ENCODE results near the gene EME1. TPM values are rescaled to one million over a fixed set of nuclear protein-coding genes. Genes with fewer than 3 reads are reported as not detected.
"Not testable (repeated sequence)": the region's sequence is repeated elsewhere in the genome, so short reads cannot be mapped to it uniquely, and the experiment has no call there.

Gene EME1, protein sequence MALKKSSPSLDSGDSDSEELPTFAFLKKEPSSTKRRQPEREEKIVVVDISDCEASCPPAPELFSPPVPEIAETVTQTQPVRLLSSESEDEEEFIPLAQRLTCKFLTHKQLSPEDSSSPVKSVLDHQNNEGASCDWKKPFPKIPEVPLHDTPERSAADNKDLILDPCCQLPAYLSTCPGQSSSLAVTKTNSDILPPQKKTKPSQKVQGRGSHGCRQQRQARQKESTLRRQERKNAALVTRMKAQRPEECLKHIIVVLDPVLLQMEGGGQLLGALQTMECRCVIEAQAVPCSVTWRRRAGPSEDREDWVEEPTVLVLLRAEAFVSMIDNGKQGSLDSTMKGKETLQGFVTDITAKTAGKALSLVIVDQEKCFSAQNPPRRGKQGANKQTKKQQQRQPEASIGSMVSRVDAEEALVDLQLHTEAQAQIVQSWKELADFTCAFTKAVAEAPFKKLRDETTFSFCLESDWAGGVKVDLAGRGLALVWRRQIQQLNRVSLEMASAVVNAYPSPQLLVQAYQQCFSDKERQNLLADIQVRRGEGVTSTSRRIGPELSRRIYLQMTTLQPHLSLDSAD
- total RNA-seq: 10 to 100 TPM; 25.1 to 26.1 TPM

DNA sequence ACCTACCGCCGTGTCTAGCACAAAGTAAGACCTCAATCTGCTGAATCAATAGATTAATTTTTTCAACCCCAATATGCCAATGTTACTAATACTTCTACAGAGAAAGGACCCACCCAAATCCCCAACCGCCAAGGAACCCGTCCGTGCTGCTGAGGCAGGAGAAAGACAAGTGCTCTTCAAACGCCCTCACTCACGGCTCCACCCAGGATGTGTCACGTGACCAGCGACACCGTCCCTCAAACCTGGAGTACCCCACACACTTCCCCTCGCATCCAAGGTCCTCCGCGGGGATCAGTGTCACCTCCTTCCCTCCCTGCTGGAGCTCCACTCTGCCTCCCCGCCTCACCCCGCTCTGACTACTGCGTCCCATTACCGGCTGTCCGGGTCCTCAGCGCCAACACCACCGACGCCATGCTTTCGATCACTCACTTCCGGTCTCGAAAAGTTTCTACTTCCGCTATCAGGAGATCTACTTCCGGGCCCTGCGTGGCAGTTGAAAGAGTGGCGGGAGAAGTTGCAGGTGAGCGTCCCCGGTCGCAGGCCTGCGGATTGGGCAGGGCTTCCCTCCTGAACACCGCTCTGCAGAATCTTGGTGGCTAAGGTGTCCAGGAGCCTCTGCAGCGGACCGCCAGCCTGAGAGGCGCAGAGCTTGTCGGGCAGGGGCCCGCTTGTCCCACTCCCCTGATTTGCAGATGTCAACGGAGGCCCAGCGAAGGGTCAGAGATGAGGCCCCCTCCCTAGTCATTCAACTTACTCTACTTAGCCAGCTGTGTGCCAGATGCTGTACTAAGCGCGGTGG, at the start of gene EME1, which contains the start of gene MRPL27:
EME1 (plus strand) TSS at position 472 of the 799 bp plus-strand sequence. CDS start 1,980 bp downstream, outside the sequence.
MRPL27 (minus strand) TSS at position 427 of the 799 bp plus-strand sequence; CDS start at position 413, 14 bp downstream.
- H3K4me3 Mint-ChIP-seq: peak within 1 kb of the TSS; percentile 97
- H3K27me3 Mint-ChIP-seq: no peaks in the 10 kb centered on the region
- CTCF ChIA-PET: interaction anchor here (0.9 to 4.4 kb wide), 5 partner anchors 11 to 107 kb away, joined by 3 to 40 read pairs (median 3); partner anchors contain the start of gene LRRC59

DNA sequence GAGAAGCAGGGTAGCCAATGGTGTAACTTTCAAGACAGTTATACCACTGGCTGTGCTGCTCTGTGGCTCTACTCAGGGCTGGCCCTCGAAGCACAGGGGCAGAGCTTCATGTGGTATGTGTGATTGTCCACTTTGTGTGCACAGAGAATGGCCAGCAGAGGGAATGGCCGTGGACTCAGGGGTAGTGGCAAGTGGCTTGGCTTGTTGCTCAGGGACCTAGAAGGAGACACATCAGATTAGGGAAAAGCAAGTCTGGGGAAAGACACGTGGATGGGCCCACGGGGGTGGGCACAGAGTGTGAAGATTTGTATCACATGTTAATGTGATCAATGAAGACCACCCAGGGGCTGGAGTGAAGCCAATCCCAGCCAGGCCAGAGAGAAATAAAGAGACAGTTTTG, 47.1 kb upstream of the EME1 start:
- Mint-ChIP-seq H3K27me3 (no peaks in the 10 kb centered on the region), H3K9me3 (no peaks in the 10 kb centered on the region), H3K4me3 (no peak overlapping the region), H3K4me1 (peaks cover 10% of the 10 kb centered on the region), H3K36me3 (ENCODE audit: low read depth) (no peaks in the 10 kb centered on the region), H3K27ac (no peak overlapping the region)
- POLR2A ChIA-PET: no interaction called here
- DNase-seq: no peak
- CTCF ChIA-PET: no interaction called here

More for the DNA sequence above, at the start of gene EME1, which contains the start of gene MRPL27:
- Mint-ChIP-seq H3K36me3 (ENCODE audit: low read depth) (peaks cover 66% of the 10 kb centered on the region), H3K4me1 (peaks cover 39% of the 10 kb centered on the region), H3K27ac (peak within 1 kb of the TSS; percentile 97), H3K9me3 (no peaks in the 10 kb centered on the region)
- peak; percentile 89 for DNase-seq
- POLR2A ChIA-PET: interaction anchor here (0.7 to 9.4 kb wide), 15 partner anchors 10 to 336 kb away, joined by 3 to 142 read pairs (median 7); partner anchors contain the start of genes ACSF2, ANKRD40, LRRC59 and XYLT2

DNA sequence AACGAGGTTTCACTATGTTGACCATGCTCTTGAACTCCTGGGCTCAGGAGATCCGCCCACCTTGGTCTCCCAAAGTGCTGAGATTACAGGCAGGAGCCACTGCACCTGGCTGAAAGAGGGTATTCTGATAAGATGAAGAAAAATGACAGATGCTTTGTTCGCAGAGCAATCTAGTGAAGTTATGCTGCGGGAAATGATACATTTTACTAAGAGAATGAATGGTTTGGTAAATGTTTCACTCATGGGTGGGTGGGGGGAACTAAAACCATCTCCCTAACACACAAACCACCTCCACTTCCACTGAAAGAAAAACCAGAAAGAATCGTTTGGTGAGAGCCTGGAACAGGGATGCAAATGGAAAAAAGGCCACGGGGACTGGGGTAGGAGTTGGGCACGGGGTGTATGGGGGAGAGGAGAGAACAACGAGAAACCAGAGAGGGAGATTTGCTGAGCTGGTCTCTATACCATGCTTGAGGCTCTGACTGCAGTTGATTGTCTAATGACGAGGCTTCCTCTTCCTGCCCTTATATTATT, 46.1 kb upstream of the EME1 start:
- H3K9me3 Mint-ChIP-seq: no peaks in the 10 kb centered on the region
- H3K27ac Mint-ChIP-seq: no peak overlapping the region
- no peak overlapping the region for H3K4me3 Mint-ChIP-seq
- POLR2A ChIA-PET: no interaction called here
- H3K4me1 Mint-ChIP-seq: peaks cover 13% of the 10 kb centered on the region
- no peaks in the 10 kb centered on the region for H3K36me3 Mint-ChIP-seq (ENCODE audit: low read depth)
- CTCF ChIA-PET: no interaction called here
- H3K27me3 Mint-ChIP-seq: no peaks in the 10 kb centered on the region
- no peak for DNase-seq

DNA sequence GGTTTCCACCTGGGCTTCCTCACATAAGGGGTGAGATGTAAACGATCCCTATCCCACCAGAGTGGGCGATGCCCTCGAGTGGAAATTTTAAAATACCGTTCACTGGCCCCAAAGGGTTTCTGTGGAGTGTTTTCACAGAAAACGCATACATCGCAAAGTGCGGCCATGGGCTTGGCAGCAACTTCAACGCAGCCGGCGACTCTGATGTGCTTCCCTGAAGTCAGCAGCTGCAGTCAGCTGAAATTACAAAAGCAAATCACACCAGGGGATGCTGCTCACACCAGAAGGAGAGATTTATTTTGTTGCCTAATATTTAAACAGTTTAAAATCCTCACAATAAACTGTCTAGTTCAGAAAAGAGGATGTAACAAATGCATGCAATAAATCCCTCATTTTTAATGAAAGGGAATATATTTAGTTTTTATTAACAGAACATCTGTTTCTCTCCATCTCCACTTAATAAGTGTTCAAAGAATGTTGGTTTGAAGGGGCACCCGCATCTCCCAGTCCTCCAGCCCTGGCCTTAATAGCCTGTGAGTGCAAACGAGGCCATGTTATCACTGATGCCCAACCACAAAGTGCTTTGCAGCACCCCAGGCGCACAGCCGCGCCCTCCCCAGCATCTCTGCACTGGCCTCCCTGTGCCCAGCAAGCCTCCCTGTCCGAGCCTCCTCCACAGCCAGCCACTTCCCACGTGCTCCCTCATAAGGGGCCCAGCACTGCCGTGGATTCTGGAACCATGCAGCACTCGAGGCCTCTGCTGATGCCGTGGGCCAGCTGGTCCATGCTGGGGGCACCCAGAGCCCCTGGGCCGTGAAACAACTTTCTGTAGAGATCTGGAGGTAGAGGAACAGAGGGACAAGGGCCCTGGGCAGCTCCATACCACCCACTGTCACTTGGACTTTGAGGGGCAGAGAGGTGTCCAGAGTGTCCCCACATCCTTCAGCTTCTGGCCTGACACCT, 44.4 kb upstream of the EME1 start:
- POLR2A ChIA-PET: interaction anchor here (0.9 kb wide), 1 partner anchor 10 kb away, joined by 4 read pairs; no protein-coding TSS in a partner anchor
- Mint-ChIP-seq H3K4me1 (peaks cover 20% of the 10 kb centered on the region), H3K27me3 (no peaks in the 10 kb centered on the region), H3K27ac (no peak overlapping the region), H3K9me3 (no peaks in the 10 kb centered on the region), H3K36me3 (ENCODE audit: low read depth) (no peaks in the 10 kb centered on the region), H3K4me3 (no peak overlapping the region)
- DNase-seq: no peak
- CTCF ChIA-PET: interaction anchor here (0.9 kb wide), 1 partner anchor 129 kb away, joined by 3 read pairs; no protein-coding TSS in a partner anchor

DNA sequence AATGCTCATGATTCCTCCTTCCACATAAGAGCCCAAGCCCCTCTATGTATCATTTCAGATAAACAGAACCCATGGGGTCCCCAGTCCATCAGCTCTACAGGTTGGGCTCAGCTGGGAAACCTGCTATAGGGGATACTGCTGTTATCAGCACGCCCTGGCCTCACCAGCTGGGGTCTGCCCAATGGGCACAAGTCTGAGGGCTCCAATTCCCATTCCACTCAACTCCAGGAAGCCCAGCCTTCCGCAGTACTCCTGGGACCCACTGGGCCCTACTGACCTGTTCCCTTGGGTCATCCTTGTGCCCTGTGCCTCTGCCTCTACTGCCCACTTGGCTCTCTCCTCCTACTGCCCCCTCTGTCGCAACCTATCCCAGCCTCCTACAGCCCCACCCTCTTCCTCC, 43.3 kb upstream of the EME1 start:
- no peaks in the 10 kb centered on the region for H3K9me3 Mint-ChIP-seq
- POLR2A ChIA-PET: interaction anchor here (0.9 kb wide), 1 partner anchor 9 kb away, joined by 4 read pairs; no protein-coding TSS in a partner anchor
- peaks cover 23% of the 10 kb centered on the region for H3K4me1 Mint-ChIP-seq
- DNase-seq: no peak
- CTCF ChIA-PET: interaction anchor here (0.9 kb wide), 1 partner anchor 130 kb away, joined by 3 read pairs; no protein-coding TSS in a partner anchor
- H3K27ac Mint-ChIP-seq: no peak overlapping the region
- no peaks in the 10 kb centered on the region for H3K36me3 Mint-ChIP-seq (ENCODE audit: low read depth)
- H3K4me3 Mint-ChIP-seq: no peak overlapping the region
- no peaks in the 10 kb centered on the region for H3K27me3 Mint-ChIP-seq

DNA sequence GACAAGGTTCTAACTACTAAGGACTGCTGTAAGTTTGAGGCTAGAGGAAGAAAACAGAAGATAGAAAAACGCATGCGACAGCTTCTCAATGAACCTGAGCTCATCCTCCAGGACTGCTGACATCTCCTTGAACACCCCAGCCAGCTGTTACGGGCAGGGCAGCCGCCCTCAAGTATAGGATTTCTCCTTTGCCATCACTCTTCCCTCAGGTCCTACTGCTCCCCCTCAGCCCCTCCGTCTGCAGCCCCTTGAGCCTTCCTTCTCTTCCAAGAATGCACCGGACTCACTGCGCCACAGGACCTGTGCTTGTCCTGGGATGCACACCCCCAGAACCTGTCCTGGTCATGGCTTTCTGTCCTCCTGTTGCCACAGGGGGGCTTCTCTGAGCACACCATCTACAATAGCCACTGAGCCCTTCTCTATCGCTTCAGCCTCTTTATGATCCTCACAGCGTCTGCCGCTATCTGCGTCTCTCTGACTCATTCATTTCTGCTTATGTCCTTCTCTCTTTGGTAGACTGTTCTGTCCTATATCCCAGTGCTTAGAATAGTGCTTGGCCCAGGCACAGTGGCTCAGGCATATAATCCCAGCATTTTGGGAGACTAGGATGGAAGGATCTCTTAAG, 42.8 kb upstream of the EME1 start:
- Mint-ChIP-seq H3K27me3 (no peaks in the 10 kb centered on the region), H3K4me1 (peaks cover 23% of the 10 kb centered on the region), H3K9me3 (no peaks in the 10 kb centered on the region), H3K4me3 (no peak overlapping the region), H3K27ac (no peak overlapping the region), H3K36me3 (ENCODE audit: low read depth) (no peaks in the 10 kb centered on the region)
- POLR2A ChIA-PET: no interaction called here
- no peak for DNase-seq
- CTCF ChIA-PET: no interaction called here

DNA sequence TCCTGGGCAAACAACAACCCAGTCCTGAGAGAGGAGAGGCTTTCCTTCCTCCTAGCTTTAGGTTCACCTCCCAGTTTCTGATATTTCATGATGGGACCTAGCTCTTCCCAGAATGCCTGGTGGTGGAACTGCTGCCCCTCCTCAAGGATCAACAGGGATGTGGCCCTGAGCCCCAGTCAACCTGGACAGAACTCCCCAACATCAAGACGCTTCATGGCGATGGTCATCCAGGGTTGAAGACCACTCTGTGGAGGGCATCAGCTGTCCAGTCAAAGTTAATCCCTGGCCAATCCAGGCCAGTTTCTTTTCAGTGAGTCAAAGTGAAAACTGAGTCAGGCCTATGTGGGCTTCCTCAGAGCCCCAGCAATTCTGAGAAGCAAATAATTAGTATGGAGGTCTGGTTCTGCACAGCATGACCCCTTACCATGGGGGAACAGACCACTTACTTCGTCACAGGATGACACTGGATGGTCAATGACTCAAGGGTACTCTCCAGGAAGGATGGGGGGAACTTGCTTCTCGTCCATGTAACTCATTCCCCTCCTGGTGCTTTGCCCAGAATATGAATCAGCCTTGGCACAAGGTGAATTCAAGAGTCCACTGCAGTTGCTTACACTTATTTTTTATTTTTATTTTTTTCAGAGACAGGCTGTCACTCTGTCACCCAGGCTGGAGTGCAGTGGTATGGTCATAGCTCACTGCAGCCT, 41.8 kb upstream of the EME1 start:
- peaks cover 20% of the 10 kb centered on the region for H3K4me1 Mint-ChIP-seq
- no peaks in the 10 kb centered on the region for H3K9me3 Mint-ChIP-seq
- H3K4me3 Mint-ChIP-seq: no peak overlapping the region
- H3K27ac Mint-ChIP-seq: no peak overlapping the region
- POLR2A ChIA-PET: no interaction called here
- DNase-seq: no peak
- no peaks in the 10 kb centered on the region for H3K36me3 Mint-ChIP-seq (ENCODE audit: low read depth)
- H3K27me3 Mint-ChIP-seq: peaks cover 1% of the 10 kb centered on the region
- CTCF ChIA-PET: interaction anchor here (1.3 kb wide), 1 partner anchor 15 kb away, joined by 3 read pairs; the partner anchor contains the start of gene XYLT2

DNA sequence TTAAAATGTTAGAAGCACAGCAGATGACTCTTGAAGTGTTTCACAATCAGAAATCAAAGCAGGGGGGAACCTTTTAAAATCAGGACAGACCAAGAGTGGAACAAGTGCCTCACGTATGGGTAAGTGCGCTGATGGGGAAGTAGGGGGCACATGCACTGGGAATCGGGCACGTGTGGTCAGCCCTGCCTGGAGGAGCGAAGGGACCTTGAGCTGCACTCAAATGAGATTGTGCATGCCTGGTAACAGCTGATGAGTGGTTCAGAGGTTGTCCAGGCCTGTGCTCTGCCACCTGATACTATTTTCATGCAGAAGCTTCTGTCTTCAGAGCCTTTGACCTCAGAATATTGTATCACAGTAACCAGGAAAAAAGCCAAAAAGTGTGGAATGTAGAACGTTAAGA, 40.8 kb upstream of the EME1 start:
- Mint-ChIP-seq H3K27me3 (peaks cover 2% of the 10 kb centered on the region), H3K9me3 (no peaks in the 10 kb centered on the region), H3K4me3 (no peak overlapping the region), H3K4me1 (peaks cover 13% of the 10 kb centered on the region), H3K27ac (no peak overlapping the region), H3K36me3 (ENCODE audit: low read depth) (no peaks in the 10 kb centered on the region)
- no peak for DNase-seq
- ChIA-PET CTCF (interaction anchor here (1.0 to 2.2 kb wide), 3 partner anchors 14 to 29 kb away, joined by 3 to 5 read pairs (median 3); partner anchors contain the start of gene XYLT2), POLR2A (no interaction called here)

DNA sequence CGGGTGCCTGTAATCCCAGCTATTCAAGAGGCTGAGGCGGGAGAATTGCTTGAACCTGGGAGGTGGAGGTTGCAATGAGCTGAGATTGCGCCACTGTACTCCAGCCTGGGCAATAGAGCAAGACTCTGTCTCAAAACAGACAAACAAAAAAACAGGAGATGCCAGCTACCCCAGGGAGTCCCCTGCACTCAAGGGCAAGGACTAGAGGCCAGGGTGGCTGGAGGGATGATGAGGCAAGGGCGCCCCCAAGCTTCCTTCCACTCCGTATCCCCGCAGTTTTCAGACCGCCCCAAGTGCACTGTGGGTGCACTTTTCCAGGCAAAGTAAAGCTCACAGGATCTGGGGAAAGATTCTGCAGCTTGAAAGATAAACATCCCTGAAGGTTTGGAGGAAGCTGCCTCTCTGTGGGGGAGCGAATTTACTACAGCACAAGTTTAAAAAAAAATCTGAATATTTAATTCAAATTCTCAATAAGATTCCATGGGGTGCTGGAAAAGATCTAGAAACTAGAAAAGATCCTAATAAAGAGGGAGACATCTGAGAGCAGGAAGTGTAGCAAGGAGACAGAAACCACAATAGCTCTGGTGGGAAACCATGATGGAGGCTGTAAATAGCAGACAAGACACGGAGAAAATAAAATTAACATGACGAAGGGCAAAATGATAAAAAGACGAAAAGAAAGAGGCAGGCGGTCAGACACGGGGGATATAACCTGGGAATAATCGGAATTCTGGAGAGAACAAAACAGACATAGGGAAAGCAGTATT, 39.6 kb upstream of the EME1 start:
- CTCF ChIA-PET: interaction anchor here (0.7 to 2.2 kb wide), 3 partner anchors 13 to 133 kb away, joined by 3 to 5 read pairs (median 4); partner anchors contain the start of gene XYLT2
- H3K4me3 Mint-ChIP-seq; H3K27ac Mint-ChIP-seq; DNase-seq; H3K27me3 Mint-ChIP-seq; POLR2A ChIA-PET; H3K36me3 Mint-ChIP-seq (ENCODE audit: low read depth); H3K9me3 Mint-ChIP-seq: not testable (repeated sequence)
- H3K4me1 Mint-ChIP-seq: peaks cover 13% of the 10 kb centered on the region

DNA sequence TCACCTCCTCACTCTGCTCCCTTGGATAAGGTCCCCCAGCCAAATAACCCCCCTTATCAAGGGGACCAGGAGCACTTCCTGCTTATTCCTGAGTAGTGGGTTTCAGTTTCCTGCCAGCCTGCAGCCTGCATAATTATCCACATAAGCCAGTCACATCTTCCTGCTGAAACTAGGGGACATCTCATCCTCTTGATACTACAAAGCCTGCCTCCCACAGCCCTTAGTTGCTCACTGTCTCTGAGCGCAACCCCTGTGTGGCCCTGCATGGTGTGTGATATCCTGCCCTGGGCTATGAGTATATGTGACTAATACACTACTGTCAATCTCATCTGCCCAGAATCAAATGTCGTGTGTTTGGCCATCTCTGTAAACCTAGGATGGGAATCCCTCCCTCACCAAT, 35.1 kb upstream of the EME1 start:
- POLR2A ChIA-PET: interaction anchor here (1.2 kb wide), 1 partner anchor 9 kb away, joined by 4 read pairs; no protein-coding TSS in a partner anchor

More for the DNA sequence above, 35.1 kb upstream of the EME1 start:
- Mint-ChIP-seq H3K27ac (no peak overlapping the region), H3K9me3 (peaks cover 3% of the 10 kb centered on the region), H3K36me3 (ENCODE audit: low read depth) (no peaks in the 10 kb centered on the region), H3K4me1 (peaks cover 8% of the 10 kb centered on the region), H3K4me3 (no peak overlapping the region), H3K27me3 (peaks cover 2% of the 10 kb centered on the region)
- CTCF ChIA-PET: interaction anchor here (0.6 kb wide), 1 partner anchor 146 kb away, joined by 3 read pairs; no protein-coding TSS in a partner anchor
- DNase-seq: no peak
